GM21390 (cell line): ENCODE measurements around the gene TEX47.

Experiments
- ATAC-seq: cut with Tn5 transposase; IDR thresholded peaks from one replicate; pipeline ENCODE4 v1.9.1; 2021; ENCODE audit not compliant: unreplicated experiment

The TEX47 gene

GRCh38 chr7:88756802-88757201 is 38.7 kb downstream of the TEX47 start:
- no peak for ATAC-seq

- ATAC-seq = no peak
These were observed 49.4 kb downstream of the TEX47 start for GRCh38 chr7:88746126-88746525.
